GM18498 (cell line): ENCODE data around the gene RAB27A.

ENCODE experiments used
- ATAC-seq: cut with Tn5 transposase; IDR thresholded peaks from one replicate; pipeline ENCODE4 v1.9.1; 2021; ENCODE audit warnings: mild to moderate bottlenecking, moderate library complexity; ENCODE audit not compliant: unreplicated experiment

Gene RAB27A

DNA sequence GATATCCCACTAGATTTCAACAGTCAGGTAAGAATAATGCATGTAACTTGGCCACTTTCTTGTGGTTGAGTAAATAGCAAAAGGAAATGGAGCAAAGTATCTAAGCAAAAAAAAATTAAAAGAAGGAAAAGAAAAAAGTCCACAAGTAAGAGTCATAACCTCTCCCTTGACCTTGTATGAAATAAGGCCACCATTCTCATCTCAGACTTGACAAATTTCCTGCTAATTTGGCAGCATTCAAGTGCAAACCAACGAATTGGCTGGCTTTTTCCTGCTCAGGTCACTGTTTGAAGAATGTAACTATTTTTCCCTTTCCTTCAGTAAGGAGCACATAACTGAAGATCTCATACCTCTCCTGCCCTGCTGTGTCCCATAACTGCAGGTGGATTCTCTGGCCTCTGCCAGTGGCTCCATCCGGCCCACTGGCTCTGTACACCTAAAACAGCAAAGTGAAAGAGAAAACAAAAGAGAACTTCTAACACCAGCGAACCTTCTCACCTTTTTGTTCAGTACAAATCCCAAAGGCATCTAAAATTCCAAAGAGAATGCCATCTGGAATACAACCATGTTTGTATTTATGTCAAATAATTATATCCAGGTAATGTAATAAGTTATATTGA, 59.5 kb downstream of the RAB27A start:
- ATAC-seq, result no peak

DNA sequence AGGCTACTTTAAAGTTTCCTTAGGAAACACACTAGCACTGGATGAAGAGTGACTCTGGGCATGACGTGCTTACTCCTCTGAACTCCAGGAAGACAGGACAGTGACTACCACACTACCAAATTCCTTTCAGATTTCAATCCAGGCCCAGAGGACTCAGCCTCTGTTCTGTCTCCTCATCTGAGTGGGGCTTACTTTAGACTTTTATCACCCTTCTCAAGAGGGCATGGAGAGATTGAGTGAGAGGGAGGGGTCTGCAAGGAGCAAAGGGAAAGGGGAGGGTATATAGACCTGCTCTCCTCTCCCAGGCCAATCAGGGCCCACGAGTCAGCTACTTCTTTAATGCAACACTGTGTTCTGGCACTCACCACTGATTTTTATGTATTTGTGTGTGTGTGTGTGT, 63.5 kb downstream of the RAB27A start:
- no peak for ATAC-seq

DNA sequence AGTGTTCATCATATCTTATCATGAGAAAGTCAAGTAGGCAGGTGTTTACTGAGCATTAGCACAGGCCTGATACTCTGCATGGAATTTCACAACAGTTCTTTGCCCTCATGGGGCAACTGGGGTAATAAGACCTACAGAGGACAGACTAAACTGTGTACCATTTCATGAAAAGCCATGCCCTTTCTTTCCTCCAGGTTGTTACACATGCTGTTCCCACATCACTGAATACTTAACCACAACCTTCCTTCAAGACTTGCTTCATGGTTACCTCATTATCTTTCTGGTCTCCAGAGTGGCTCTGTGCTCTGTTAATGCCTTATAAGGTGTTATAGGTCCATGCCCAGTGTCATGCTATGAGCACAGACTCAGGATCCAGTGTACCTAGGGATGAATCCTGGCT, 64.7 kb downstream of the RAB27A start:
- peak; percentile 29 for ATAC-seq

DNA sequence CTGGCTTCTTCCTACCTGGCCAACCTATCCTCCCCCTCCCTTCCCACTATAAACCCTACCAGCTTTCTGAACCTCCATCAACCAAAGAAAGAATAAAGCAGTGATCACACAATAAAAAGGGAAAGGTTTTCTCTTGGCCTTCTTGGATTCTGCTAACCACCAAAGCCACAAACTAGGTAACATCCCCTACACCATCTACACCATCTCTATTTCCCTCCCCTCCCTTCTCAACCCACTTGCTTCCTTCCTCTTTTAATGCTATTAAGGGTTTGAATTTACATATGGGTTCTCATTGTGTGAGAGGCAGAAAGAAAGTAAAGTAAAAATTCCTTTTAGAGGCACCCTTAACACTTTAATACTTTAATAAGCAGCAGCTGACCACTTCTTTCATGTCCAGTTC, 67.0 kb downstream of the RAB27A start:
- ATAC-seq, result peak; percentile 68

DNA sequence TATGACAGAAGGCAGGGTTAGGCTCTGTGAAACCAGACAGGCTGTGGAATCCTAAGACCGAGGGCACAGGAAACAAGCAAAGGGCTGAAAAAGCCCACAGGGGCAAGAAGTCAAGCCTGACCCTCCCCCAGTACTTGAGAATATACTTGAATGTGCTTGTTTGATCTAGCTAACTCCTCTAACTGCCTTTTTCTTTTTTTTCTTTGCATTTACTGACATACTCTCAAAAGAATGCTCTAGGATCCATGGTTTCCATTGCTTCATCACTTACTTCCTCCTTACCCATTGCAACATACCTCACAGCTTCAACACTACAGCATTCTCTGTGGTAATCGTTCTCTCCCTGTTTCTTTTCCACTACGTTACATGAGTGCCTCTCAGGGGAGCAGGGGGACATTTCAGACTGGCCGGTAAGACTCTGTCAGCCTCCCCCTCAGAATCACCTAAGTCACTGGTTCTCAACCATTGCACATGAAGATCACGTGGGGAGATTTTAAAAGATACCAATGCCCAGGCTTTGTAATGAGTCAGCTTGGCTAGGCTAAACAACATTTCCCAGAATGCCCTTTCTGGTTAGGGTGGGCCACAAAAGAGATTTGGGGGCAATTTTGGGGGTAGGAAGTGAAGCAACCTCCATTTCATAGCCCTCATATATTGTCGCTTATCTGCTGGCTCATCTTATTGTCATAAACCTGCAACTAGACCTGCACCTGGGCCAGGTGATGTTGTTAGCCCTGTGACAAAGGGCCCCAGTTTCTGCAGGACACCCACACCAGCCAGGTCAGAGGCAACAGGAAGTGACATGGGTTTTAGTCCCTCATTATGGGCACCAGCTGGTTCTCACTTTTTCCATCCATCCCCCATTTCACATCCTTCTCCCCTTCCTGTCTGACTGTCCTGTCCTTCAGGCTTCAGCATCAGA, 68.3 kb downstream of the RAB27A start:
- ATAC-seq, result peak; percentile 42

DNA sequence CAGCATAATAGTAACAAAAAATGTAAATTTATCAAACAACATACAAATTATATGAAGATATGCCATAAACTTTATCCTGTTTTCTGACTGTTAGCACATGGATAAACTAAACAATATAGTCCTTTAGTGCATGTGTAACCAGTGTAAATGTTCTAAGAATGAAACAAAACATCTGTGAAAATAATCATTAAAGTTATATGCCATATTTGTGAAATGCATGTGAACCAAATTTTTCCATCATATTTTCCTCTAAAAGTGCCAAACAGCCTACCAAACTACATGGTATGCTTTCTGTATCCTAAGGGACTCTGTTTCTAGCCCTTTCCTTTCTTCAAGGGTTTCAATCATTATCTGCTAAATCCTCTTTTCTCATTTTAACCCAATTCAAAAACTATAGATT, 69.0 kb downstream of the RAB27A start:
- ATAC-seq, result no peak

DNA sequence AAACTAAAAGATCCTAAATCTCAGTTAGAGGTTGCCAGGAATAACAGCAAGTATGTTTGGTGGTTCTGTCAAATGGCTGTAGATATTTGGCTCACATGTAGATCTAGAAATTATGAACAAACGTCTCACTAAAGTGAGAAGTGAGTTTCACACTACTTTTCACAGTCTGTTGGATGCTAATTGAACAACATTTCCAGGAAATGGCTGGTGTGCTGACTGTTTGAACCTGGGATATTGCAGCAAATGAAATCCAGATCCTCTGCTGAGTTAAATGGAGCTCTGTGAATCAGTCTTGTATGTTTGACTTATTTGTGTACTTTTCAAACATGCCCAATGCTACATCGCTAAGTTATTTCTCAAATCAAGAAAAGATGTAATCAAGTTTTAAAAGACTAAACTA, 71.6 kb downstream of the RAB27A start:
- ATAC-seq, result no peak

DNA sequence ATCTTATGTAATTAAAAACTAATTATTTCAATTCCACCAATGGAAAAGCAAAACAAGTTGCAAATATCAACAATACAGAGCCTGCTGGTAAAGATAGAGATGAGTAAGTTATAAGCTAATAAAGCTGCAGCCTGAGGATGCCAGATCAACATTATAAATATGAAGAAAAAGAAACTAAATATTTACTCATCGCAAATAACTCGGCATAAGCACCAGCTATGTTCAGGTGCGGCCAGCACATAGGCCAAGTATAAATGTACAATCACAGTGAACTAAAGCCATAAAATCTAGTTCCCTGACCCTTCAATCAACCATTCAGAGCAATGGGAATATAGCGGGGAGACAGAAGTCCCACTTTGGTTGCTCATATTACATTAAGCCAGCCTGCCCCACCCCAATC, 85.1 kb downstream of the RAB27A start:
- ATAC-seq, result no peak

DNA sequence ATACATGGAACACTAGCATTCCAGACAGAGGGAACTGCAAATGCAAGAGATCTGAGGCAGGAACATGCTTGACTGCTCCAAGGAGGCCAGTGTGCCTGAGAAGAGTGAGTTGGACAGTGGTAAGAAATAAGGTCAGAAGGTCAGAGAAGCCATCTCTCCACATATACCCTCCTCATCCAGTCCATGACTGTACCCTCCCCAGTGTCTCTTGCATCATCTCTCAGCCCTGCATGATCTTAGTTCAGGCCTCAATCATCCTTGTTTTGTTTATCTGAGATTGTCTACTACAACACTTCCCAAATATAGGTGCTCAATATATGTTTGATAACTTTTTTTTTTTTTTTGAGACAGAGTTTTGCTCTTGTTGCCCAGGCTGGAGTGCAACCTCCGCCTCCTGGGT, 87.4 kb downstream of the RAB27A start:
- ATAC-seq, result no peak

DNA sequence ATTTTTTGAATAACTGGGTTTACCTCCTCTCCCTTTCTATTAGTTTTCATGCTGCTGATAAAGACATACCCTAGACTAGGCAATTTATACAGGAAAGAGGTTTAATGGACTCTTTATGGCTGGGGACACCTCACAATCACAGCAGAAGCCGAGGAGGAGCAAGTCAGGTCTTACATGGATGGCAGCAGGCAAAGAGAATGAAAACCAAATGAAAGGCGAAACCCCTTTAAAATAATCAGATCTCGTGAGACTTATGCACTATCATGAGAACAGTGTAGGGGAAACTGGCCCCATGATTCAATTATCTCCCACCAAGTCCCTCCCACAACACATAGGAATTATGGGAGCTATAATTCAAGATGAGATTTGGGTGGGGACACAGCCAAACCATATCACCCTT, 90.9 kb downstream of the RAB27A start:
- ATAC-seq, result no peak

DNA sequence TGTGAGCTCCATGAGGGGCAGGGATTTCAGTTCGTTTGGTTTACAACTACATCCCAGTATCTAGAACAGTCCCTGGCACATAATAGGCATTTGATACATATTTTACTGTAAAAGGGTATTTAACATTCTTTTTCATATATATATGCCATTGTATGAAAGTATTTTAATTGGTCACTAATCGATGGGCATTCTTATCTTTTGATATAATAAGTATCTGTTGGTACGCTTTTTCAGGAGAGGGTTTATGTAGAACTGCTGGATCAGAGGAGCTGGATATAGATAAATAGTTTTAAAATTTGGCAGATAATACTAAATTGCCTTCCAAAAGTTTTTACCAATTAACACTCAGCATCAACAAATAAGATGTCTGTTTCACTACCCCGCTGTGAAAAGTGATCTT, 91.9 kb downstream of the RAB27A start:
- ATAC-seq, result no peak

DNA sequence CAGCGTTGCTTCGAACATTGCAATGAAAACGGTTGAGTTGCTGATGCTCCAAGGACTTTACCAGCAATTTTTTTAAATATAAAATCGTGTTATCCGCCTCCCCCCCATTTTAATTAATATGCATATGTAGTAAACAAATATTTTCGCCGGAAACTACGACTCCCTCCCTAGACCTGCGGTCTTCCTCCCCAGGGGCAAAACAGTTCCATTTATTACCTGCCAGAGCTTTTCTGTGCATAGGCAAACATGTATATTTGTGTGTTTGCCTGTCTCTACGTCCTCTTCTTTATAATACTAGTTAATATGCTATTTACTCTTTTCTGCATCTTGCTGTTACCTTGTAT, 92.3 kb downstream of the RAB27A start:
- peak; percentile 17 for ATAC-seq

DNA sequence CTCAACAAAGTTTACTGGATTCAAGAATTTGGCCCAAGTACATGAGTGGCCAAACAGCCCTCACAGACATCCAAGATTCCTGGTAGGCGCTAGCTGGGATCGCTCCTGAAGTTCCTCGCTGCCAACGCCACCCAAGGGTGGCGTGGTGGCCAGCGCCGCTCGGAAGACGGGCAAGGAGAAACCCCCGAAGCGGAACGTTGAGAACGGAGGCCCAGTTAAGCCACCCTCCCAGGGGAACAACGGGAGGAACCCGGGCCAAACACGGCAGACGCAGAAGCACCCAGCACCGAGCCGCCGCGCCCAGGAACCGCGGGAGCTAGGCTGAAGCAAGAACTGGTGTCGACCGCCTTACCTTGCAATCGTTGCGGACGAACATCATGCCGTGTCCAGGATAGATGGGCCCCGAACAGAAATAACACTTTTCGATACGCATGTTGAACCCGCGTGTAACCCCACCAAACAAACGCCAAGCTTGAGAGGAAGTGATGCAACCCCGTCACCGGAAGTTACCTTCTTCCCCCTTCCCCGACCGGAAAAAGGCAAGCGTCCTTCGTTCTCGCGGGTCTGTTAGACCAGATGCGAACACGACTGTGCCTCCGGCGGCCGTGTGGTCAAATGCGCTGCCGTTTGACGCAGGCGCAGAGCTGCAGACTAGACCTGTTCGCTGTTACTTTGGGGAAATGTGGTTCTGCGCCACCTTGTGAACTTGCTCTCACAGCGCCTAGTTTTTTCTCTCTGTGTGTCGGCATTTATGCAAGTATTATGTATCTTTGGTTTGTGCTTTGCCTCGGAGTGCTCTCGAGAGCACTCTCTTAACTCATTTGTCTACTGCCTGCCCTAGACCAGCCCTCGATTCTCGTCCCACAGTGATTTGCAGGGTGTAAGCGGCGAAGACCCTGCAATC, 92.9 kb downstream of the RAB27A start, which contains the start of gene RSL24D1:
TSS of gene RSL24D1 (minus strand) at position 484 of the 904 bp plus-strand sequence. CDS start at position 433, 51 bp downstream.
- ATAC-seq, result peak; percentile 96

DNA sequence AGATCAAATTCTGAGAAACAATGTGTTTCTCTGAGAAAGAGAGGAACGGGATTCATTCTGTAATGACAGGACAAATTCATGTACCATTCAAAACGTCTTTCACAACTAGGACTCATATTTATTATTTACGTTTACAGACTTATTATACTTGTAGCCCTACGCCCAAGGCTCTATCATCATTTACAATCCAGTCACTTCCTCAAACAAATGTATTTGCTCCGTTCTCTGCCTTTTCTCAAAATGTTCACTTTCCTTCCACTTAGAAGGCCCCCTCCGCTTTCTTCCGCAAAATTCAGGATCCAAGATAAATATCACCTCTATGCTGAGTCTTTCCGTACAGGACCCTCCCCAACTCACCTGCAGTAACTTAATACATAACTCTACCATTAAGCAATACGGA, 93.6 kb downstream of the RAB27A start:
- ATAC-seq, result no peak

DNA sequence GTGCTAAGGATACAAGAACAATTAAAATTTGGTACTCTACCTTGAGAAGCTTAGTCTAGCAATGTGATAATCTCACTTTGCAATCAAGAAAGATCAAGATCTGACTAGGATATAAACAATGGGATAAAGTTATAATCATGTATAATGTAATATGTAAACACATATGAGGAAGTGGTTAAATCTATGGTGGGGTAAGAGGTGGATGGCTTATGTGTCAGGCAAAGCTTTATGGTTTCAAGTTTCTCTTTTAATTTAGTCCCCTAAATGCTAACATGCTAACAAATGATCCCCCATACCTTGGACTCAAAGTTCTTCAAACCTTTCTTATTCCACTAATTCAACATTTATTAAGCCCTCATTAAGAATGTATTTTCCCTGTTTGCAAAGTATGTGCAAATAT, 95.4 kb downstream of the RAB27A start:
- ATAC-seq, result no peak

DNA sequence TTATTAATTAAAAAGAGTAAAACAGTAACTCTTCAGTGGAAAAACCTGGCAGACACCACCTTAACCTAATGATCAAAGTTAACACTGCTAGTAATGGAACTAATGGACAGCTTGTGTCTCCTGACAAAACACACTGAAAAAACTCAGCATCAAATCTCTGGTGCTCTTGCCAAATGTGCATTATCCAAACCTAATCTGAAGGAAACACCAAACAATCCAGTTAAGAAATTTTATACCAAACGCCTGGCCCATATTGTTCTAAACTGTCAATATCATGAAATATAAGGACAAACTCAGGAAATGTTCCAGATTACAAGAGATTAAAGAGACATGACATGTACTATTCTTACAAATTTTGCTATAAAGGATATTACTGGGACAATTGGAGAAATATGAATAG, 103.3 kb downstream of the RAB27A start:
- ATAC-seq, result no peak

DNA sequence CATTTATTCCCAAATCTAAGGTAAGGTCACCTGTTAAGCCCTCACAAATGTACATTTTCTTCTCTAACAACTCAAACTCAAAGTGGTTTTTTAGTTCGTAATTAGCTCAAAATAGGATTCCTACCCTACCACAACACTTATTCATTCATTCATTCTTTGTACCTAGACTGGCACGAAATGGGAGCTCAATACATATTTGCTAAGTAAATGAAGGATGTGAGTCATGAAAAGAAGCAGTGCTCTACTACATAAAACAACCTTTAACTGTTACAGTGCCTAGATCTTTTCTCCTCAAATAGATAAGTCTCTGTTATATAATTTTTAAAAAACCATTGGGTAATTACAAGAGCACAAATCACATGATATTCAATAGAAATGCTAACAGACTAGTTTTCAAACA, 105.9 kb downstream of the RAB27A start:
- no peak for ATAC-seq

DNA sequence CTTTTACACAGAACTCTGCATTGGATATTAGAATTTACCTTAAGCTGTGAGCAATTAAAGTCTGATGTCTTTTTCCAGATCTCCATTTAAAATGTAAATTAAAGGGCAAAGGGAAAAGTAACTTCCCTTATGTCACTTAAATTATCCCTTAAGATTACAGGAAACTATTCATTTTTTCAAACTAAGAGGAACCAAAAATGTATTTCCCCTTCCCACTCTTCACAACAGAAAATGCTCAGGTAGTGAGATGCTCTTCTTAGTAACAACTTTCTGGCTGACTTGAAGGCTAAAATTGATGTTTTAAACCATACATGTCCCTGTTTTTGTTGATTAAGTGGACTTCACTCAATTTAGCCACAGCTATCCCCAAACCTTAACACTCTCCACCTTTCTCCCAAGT, 110.5 kb downstream of the RAB27A start:
- ATAC-seq, result no peak

DNA sequence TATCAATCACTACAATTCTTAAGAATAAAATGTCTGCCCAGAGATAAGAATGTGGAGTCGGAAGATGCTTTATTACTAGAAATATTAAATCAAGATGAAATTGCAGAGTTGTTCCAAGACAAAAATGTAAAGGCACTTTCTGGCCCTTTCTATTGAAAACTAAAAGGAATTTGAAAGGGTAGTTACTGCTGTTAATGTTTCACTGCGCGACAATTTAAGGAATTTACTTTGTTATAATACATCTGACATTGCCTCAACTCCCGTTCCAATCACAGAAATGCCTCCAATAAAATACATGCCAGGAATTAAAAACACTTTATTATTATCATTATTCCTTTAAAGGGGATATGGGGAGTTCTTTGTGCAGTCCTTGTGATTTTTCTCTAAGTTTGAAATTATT, 119.3 kb downstream of the RAB27A start:
- ATAC-seq, result no peak

DNA sequence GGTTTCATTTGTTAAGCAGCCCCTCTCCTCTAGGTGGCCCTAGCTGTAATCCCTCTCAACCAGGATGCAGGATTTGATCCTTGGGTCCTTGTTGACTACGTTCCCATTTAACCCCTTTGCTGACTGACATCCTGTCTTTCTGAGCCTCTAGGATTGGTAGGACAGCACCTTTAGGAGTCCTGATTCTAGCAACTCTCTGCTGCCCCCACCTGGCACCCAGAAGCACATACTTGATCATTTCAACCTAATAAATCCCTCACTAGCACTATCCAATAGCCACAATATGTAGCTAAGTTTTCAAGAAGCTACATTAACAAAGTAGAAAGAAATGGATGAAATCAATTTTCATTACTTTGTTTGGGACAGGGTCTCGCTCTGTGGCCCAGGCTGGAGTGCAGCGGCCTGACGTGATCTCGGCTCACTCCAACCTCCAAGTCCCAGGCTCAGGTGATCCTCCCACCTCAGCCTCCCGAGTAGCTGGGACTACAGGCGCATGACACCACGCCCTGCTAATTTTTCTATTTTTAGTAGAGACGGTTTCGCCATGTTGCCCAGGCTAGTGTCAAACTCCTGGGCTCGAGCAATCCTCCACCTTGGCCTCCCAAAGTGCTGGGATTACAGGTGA, 121.2 kb downstream of the RAB27A start:
- peak; percentile 87 for ATAC-seq

DNA sequence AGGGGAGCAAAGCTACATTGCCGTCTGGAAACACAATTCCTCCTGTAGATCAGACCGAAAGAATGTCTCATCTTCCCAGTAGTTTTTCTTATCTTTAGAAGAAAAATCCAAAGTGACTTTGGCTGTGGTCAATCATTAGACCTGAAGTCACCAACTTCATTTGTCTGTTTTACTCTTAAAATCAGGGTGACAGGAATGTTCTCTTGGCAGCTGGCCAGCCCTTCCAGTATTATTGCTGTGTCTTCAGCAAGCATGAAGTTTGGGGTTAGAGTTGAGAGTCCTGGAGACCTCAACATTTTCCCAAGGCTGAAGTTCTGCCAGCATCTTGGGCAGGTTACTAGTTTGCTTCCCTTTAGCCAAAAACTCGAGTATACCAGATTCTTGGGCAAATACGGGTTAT, 125.3 kb downstream of the RAB27A start:
- no peak for ATAC-seq
